ENCODE data around the gene TMEM271.

TMEM271 gene

GRCh38 chr4:620201-620600, 44.1 kb upstream of the TMEM271 start:
- no peak overlapping the region for H3K9ac ChIP-seq (ENCODE audit: low read length)
- H3K27me3 ChIP-seq (ENCODE audit: control insufficient read depth, insufficient read depth, low read length) = peaks cover 4% of the 10 kb centered on the region; the same call in 1 of the 2 replicates
- H3K27ac ChIP-seq (ENCODE audit: low read depth, low read length) = no peak overlapping the region
- no peaks in the 10 kb centered on the region for H3K9me3 ChIP-seq (ENCODE audit: control insufficient read depth, insufficient read depth, low read depth, low read length)
- H3K4me3 ChIP-seq (ENCODE audit: low read depth, low read length) = no peak overlapping the region
- no peaks in the 10 kb centered on the region for H3K36me3 ChIP-seq (ENCODE audit: control insufficient read depth, insufficient read depth, low read length)
- peaks cover 12% of the 10 kb centered on the region for H3K4me1 ChIP-seq (ENCODE audit: control insufficient read depth, insufficient read depth, low read length)

GRCh38 chr4:617644-618641, 41.8 kb upstream of the TMEM271 start:
- no peaks in the 10 kb centered on the region for H3K36me3 ChIP-seq (ENCODE audit: control insufficient read depth, insufficient read depth, low read length)
- H3K27ac ChIP-seq (ENCODE audit: low read depth, low read length) = no peak overlapping the region
- H3K27me3 ChIP-seq (ENCODE audit: control insufficient read depth, insufficient read depth, low read length) = peaks cover 4% of the 10 kb centered on the region; the same call in 1 of the 2 replicates
- H3K9ac ChIP-seq (ENCODE audit: low read length) = no peak overlapping the region
- no peak overlapping the region for H3K4me3 ChIP-seq (ENCODE audit: low read depth, low read length)
- no peaks in the 10 kb centered on the region; the same call in 1 of the 2 replicates for H3K4me1 ChIP-seq (ENCODE audit: control insufficient read depth, insufficient read depth, low read length)
- H3K9me3 ChIP-seq (ENCODE audit: control insufficient read depth, insufficient read depth, low read depth, low read length) = no peaks in the 10 kb centered on the region

- Histone ChIP-seq H3K9ac (ENCODE audit: low read length) (no peak overlapping the region), H3K9me3 (ENCODE audit: control insufficient read depth, insufficient read depth, low read depth, low read length) (no peaks in the 10 kb centered on the region), H3K4me3 (ENCODE audit: low read depth, low read length) (no peak overlapping the region), H3K27me3 (ENCODE audit: control insufficient read depth, insufficient read depth, low read length) (peaks cover 4% of the 10 kb centered on the region; the same call in 1 of the 2 replicates), H3K4me1 (ENCODE audit: control insufficient read depth, insufficient read depth, low read length) (no peaks in the 10 kb centered on the region; the same call in 1 of the 2 replicates), H3K27ac (ENCODE audit: low read depth, low read length) (no peak overlapping the region), H3K36me3 (ENCODE audit: control insufficient read depth, insufficient read depth, low read length) (no peaks in the 10 kb centered on the region)
Measured at GRCh38 chr4:616911-617643, 41.0 kb upstream of the TMEM271 start.

- Histone ChIP-seq H3K27ac (ENCODE audit: low read depth, low read length) (no peak overlapping the region), H3K4me3 (ENCODE audit: low read depth, low read length) (no peak overlapping the region), H3K36me3 (ENCODE audit: control insufficient read depth, insufficient read depth, low read length) (no peaks in the 10 kb centered on the region), H3K9me3 (ENCODE audit: control insufficient read depth, insufficient read depth, low read depth, low read length) (no peaks in the 10 kb centered on the region), H3K9ac (ENCODE audit: low read length) (no peak overlapping the region), H3K27me3 (ENCODE audit: control insufficient read depth, insufficient read depth, low read length) (peaks cover 4% of the 10 kb centered on the region; the same call in 1 of the 2 replicates), H3K4me1 (ENCODE audit: control insufficient read depth, insufficient read depth, low read length) (no peaks in the 10 kb centered on the region; the same call in 1 of the 2 replicates)
Measured at GRCh38 chr4:616091-616490, 40.0 kb upstream of the TMEM271 start.

GRCh38 chr4:613126-613525, 37.0 kb upstream of the TMEM271 start:
- H3K9ac ChIP-seq (ENCODE audit: low read length) = no peak overlapping the region
- H3K4me1 ChIP-seq (ENCODE audit: control insufficient read depth, insufficient read depth, low read length) = no peaks in the 10 kb centered on the region; the same call in 1 of the 2 replicates
- peaks cover 5% of the 10 kb centered on the region; the same call in 1 of the 2 replicates for H3K9me3 ChIP-seq (ENCODE audit: control insufficient read depth, insufficient read depth, low read depth, low read length)
- H3K27ac ChIP-seq (ENCODE audit: low read depth, low read length) = no peak overlapping the region
- H3K27me3 ChIP-seq (ENCODE audit: control insufficient read depth, insufficient read depth, low read length) = peaks cover 9% of the 10 kb centered on the region; the same call in 1 of the 2 replicates
- no peak overlapping the region for H3K4me3 ChIP-seq (ENCODE audit: low read depth, low read length)
- H3K36me3 ChIP-seq (ENCODE audit: control insufficient read depth, insufficient read depth, low read length) = no peaks in the 10 kb centered on the region

GRCh38 chr4:612749-613125, 36.6 kb upstream of the TMEM271 start:
- no peak overlapping the region for H3K9ac ChIP-seq (ENCODE audit: low read length)
- no peaks in the 10 kb centered on the region; the same call in 1 of the 2 replicates for H3K4me1 ChIP-seq (ENCODE audit: control insufficient read depth, insufficient read depth, low read length)
- no peak overlapping the region for H3K4me3 ChIP-seq (ENCODE audit: low read depth, low read length)
- H3K27me3 ChIP-seq (ENCODE audit: control insufficient read depth, insufficient read depth, low read length) = peaks cover 5% of the 10 kb centered on the region; the same call in 1 of the 2 replicates
- H3K27ac ChIP-seq (ENCODE audit: low read depth, low read length) = no peak overlapping the region
- peaks cover 5% of the 10 kb centered on the region; the same call in 1 of the 2 replicates for H3K9me3 ChIP-seq (ENCODE audit: control insufficient read depth, insufficient read depth, low read depth, low read length)
- H3K36me3 ChIP-seq (ENCODE audit: control insufficient read depth, insufficient read depth, low read length) = no peaks in the 10 kb centered on the region

GRCh38 chr4:612052-612748, 36.1 kb upstream of the TMEM271 start:
- no peaks in the 10 kb centered on the region for H3K36me3 ChIP-seq (ENCODE audit: control insufficient read depth, insufficient read depth, low read length)
- no peak overlapping the region for H3K27ac ChIP-seq (ENCODE audit: low read depth, low read length)
- H3K4me1 ChIP-seq (ENCODE audit: control insufficient read depth, insufficient read depth, low read length) = no peaks in the 10 kb centered on the region
- no peak overlapping the region for H3K9ac ChIP-seq (ENCODE audit: low read length)
- H3K27me3 ChIP-seq (ENCODE audit: control insufficient read depth, insufficient read depth, low read length) = peaks cover 5% of the 10 kb centered on the region; the same call in 1 of the 2 replicates
- peaks cover 5% of the 10 kb centered on the region; the same call in 1 of the 2 replicates for H3K9me3 ChIP-seq (ENCODE audit: control insufficient read depth, insufficient read depth, low read depth, low read length)
- no peak overlapping the region for H3K4me3 ChIP-seq (ENCODE audit: low read depth, low read length)

- peaks cover 7% of the 10 kb centered on the region; the same call in 1 of the 2 replicates for H3K27me3 ChIP-seq (ENCODE audit: control insufficient read depth, insufficient read depth, low read length)
- H3K9me3 ChIP-seq (ENCODE audit: control insufficient read depth, insufficient read depth, low read depth, low read length) = peaks cover 5% of the 10 kb centered on the region; the same call in 1 of the 2 replicates
- no peaks in the 10 kb centered on the region for H3K4me1 ChIP-seq (ENCODE audit: control insufficient read depth, insufficient read depth, low read length)
- H3K36me3 ChIP-seq (ENCODE audit: control insufficient read depth, insufficient read depth, low read length) = no peaks in the 10 kb centered on the region
- no peak overlapping the region for H3K9ac ChIP-seq (ENCODE audit: low read length)
- H3K27ac ChIP-seq (ENCODE audit: low read depth, low read length) = no peak overlapping the region
- H3K4me3 ChIP-seq (ENCODE audit: low read depth, low read length) = no peak overlapping the region
Measured at GRCh38 chr4:610411-611261, 34.5 kb upstream of the TMEM271 start.

- H3K9ac ChIP-seq (ENCODE audit: low read length) = no peak overlapping the region
- no peak overlapping the region for H3K27ac ChIP-seq (ENCODE audit: low read depth, low read length)
- peaks cover 7% of the 10 kb centered on the region; the same call in 1 of the 2 replicates for H3K27me3 ChIP-seq (ENCODE audit: control insufficient read depth, insufficient read depth, low read length)
- no peaks in the 10 kb centered on the region for H3K4me1 ChIP-seq (ENCODE audit: control insufficient read depth, insufficient read depth, low read length)
- no peak overlapping the region for H3K4me3 ChIP-seq (ENCODE audit: low read depth, low read length)
- H3K9me3 ChIP-seq (ENCODE audit: control insufficient read depth, insufficient read depth, low read depth, low read length) = peaks cover 5% of the 10 kb centered on the region; the same call in 1 of the 2 replicates
- H3K36me3 ChIP-seq (ENCODE audit: control insufficient read depth, insufficient read depth, low read length) = no peaks in the 10 kb centered on the region
Measured at GRCh38 chr4:609400-610050, 33.4 kb upstream of the TMEM271 start.

All from HUES6 (cell line).